IPS DF 4.7 (cell line): ENCODE data around the gene CIITA.

Experiments used
- DNase-seq: peaks from one replicate; pipeline ENCODE4 v3.0.0-alpha.2; 2013; ENCODE audit warnings: low spot score; ENCODE audit errors: extremely low read depth

Gene CIITA

DNA sequence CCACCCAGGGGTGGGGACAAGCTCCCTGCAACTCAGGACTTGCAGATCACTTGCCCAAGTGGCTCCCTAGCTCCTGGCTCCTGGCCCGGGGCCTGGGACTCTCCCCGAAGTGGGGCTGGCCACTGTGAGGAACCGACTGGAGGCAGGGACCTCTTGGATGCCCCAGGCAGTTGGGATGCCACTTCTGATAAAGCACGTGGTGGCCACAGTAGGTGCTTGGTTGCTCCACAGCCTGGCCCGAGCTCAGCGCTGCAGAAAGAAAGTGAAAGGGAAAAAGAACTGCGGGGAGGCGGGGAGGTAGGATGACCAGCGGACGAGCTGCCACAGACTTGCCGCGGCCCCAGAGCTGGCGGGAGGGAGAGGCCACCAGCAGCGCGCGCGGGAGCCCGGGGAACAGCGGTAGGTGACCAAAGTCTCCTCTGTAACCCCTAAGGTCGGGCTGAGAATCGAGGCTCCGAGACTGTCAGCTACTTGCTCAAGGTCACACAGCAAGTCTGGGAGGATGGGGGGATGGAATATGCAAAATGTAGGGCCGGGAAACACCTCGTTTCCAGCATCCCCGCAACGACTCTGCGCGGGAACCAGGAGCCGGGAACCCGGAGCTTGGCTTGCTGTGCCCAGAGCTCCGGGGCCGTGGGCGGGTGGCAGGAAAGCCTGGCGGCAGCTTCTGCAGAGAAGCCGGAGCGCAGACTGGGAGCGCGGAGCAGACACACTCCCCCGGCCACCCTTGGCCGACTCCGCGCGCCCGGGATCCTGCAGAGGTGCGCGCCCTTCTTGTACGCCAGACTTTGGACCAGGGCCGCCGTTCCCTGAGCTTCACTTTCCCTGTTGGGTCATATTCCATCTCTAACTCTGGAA, 1.9 kb downstream of the CIITA start:
- DNase-seq, result no peak

GRCh38 chr16:10879681-10880589, 2.9 kb downstream of the CIITA start:
- DNase-seq, result no peak

DNA sequence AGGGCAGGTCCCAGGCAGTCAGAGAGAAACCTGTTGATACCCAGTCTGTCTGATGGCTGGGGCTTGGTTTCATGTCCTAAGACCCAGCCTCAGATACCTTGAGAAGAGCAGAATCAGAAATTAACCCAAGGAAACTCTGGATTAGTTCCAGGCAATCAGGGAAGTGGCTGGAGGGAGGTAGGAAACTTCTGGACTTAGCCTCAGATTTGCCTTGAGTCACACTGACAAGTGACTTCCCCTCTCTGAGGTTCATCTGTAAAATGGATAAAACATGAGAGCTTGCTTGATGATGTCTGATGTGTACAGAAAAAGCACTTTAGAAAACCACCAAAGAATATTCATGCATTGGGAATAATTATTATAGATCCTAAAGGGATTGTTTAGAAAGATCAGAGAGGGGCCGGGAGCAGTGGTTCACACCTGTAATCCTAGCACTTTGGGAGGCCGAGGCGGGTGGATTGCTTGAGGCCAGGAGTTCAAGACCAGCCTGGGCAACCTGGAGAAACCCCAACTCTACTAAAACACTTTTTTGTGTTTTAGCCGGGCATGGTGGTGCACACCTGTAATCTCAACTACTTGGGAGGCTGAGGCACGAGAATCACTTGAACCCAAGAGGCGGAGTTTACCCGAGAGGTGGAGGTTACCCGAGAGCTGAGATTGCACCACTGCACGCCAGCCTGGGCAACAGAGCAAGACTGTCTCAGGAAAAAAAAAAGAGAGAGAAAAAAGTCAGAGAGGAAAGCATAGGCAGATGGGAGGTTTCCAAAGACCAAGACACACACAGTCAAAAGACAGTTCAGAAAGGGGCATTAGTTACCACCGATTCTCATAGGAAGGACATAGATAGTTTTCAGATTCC, 3.8 kb downstream of the CIITA start:
- DNase-seq, result no peak

GRCh38 chr16:10881479-10882030, 4.6 kb downstream of the CIITA start:
- DNase-seq, result no peak

GRCh38 chr16:10883004-10883403, 6.0 kb downstream of the CIITA start:
- DNase-seq, result no peak

- DNase-seq, result no peak
These were observed 8.2 kb downstream of the CIITA start for GRCh38 chr16:10885246-10885645.

- DNase-seq, result no peak
These were observed 11.4 kb downstream of the CIITA start for GRCh38 chr16:10888320-10888937.

DNA sequence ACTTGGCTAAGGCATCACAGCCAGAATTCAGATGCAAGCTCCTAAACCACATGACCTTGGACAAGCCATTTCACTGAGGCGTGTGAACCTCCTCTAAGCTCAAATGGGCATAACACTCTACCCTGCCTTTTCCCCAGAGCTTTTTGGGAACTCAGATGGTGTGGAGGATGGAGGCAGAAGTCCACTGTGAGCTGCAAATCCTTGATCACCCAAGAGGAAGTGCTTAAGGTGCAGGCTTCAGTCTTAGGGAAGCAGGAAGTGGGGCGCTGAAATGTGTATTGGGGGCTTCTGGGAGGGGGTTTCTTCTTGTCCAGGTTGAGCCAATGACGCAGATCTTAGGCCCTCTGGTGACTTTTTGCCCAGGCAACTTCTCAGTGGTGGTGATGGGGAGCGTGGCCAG, 12.9 kb downstream of the CIITA start:
- DNase-seq, result no peak

- no peak for DNase-seq
These were observed 15.8 kb downstream of the CIITA start for GRCh38 chr16:10892782-10893318.

- peak; percentile 41 for DNase-seq
These were observed 18.3 kb downstream of the CIITA start for GRCh38 chr16:10895053-10895946.

GRCh38 chr16:10896165-10896564, 19.2 kb downstream of the CIITA start:
- DNase-seq, result no peak

DNA sequence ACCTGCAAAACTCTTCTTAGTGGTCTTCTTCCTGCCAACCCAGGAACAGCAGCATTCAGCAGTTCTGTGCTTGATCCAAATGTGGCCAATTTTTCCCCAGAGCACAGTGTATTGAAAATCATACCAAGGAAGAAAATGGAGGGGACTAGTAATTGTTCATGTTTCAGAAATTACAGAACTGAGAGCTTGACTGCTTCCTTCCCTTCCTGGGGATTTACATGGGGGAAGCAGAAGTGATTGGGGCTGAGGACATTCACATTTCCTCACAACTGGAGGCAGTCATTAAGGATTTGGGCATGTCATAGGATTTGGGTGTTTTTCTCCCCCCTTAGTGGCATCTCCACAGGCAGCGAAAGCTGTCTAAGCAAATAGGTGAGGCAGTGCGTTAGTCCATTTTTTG, 19.7 kb downstream of the CIITA start:
- DNase-seq, result no peak

- no peak for DNase-seq
These were observed 20.1 kb downstream of the CIITA start for GRCh38 chr16:10897134-10897533.

DNA sequence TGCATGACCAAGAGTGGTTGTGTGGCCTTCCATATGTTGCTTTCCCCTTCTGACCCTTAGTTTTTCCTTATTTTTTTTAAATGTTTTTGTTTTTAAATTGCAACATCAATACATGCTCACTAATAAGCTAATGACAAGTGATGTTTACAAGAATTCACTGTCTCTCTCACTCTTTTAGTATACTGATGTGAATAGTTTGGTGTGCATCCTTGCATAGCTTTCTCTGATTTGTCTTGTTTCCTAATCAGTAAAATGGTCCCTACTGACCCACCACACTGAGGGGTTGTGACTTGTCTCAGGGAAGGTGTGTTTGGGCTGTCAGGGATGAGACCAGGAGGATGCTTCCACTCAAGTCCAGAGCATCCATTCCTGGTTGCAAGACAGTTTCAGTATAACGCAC, 26.0 kb downstream of the CIITA start:
- DNase-seq, result no peak

- DNase-seq, result no peak
These were observed 29.5 kb downstream of the CIITA start for GRCh38 chr16:10906482-10906881.

DNA sequence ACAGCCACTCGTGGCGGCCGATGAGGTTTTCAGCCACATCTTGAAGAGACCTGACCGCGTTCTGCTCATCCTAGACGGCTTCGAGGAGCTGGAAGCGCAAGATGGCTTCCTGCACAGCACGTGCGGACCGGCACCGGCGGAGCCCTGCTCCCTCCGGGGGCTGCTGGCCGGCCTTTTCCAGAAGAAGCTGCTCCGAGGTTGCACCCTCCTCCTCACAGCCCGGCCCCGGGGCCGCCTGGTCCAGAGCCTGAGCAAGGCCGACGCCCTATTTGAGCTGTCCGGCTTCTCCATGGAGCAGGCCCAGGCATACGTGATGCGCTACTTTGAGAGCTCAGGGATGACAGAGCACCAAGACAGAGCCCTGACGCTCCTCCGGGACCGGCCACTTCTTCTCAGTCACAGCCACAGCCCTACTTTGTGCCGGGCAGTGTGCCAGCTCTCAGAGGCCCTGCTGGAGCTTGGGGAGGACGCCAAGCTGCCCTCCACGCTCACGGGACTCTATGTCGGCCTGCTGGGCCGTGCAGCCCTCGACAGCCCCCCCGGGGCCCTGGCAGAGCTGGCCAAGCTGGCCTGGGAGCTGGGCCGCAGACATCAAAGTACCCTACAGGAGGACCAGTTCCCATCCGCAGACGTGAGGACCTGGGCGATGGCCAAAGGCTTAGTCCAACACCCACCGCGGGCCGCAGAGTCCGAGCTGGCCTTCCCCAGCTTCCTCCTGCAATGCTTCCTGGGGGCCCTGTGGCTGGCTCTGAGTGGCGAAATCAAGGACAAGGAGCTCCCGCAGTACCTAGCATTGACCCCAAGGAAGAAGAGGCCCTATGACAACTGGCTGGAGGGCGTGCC, 30.1 kb downstream of the CIITA start:
- no peak for DNase-seq

- no peak for DNase-seq
These were observed 30.7 kb downstream of the CIITA start for GRCh38 chr16:10907757-10908045.

GRCh38 chr16:10911267-10911666, 34.3 kb downstream of the CIITA start:
- DNase-seq, result no peak

- DNase-seq, result no peak
These were observed 39.5 kb downstream of the CIITA start for GRCh38 chr16:10916534-10916933.
